ENCODE results near the gene IGIP. TPM values are rescaled to one million over a fixed set of nuclear protein-coding genes. Genes with fewer than 3 reads are reported as not detected.

Gene IGIP
- total RNA-seq, 1 donor from 2014 or later: 1.1 TPM

GRCh38 chr5:140143521-140144258, 18.0 kb downstream of the IGIP start:
- peaks cover 12% of the 10 kb centered on the region for H3K4me1 Mint-ChIP-seq
- no peak for TF ChIP-seq CTCF (conservative IDR thresholded peaks at IDR 0.05)
- no peaks in the 10 kb centered on the region for H3K9me3 Mint-ChIP-seq
- no peak for DNase-seq (ENCODE audit: low read depth, low spot score)
- no peaks in the 10 kb centered on the region for H3K36me3 Mint-ChIP-seq (ENCODE audit: low read depth)
- peak overlapping the region; percentile 79 for H3K4me3 Mint-ChIP-seq
- peaks cover 64% of the 10 kb centered on the region for H3K27me3 Mint-ChIP-seq (ENCODE audit: low read depth)
- H3K27ac Mint-ChIP-seq (ENCODE audit: unreplicated experiment): no peak overlapping the region

DNA sequence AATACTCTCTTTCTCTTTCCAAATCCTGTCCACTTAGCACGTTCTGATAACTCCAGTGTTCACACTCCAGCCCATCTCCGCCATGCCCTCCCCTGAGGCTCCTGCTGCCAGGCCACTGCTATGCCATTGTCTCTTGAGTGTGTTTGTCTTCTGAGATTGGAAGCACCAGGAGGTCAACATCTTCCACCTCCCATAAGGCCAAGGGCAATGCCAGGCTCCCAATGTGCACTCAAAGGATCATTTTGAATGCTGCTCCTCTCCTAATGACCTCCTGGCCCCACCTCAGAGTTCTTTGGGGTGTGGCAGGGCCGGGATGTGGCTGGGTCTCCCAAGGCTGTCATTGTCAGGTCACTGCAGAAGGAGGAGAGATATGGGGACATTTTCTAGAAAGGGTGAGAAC, 19.5 kb downstream of the IGIP start:
- Mint-ChIP-seq H3K4me3 (peak overlapping the region; percentile 45), H3K27ac (ENCODE audit: unreplicated experiment) (no peak overlapping the region), H3K27me3 (ENCODE audit: low read depth) (peaks cover 63% of the 10 kb centered on the region), H3K36me3 (ENCODE audit: low read depth) (no peaks in the 10 kb centered on the region), H3K4me1 (peaks cover 12% of the 10 kb centered on the region), H3K9me3 (no peaks in the 10 kb centered on the region)
- no peak for TF ChIP-seq CTCF (conservative IDR thresholded peaks at IDR 0.05)
- no peak for DNase-seq (ENCODE audit: low read depth, low spot score)

DNA sequence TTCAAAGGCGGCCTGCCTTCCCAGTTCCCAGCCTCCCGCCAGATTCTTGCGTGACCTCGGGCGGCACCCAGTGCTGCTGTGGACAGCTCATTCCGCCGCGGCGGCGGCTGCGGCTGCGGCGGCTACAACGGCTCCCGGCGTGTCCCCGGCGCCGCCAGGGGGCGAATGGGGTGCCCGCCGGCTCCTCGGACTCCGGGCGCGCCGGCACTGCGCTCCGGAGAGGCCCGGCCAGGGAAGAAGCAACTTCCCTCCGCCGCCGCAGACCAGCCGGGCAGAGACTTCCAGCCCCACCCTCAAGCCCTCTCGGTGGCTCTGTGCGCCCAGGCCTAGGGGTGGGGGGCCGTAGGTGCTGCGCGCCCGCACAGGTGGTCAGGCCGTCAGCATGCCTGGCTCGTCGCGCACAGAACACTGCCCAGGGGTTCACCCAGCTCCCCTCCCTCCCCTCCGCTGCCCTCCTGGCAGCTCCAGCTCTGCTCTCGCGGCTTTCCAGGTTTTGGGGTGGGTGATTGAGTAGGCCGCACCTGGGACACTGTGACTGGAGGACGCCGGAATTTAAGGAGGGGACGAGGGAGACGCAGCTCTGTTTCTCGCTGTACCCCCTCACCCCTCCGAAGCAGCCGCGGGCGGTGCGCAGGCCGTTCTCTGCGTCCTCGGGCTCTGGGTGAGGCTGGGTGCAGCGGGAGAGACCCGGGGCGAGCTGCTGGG, 20.2 kb downstream of the IGIP start:
- peak; percentile 77 for TF ChIP-seq CTCF (conservative IDR thresholded peaks at IDR 0.05)
- Mint-ChIP-seq H3K36me3 (ENCODE audit: low read depth) (no peaks in the 10 kb centered on the region), H3K4me1 (peaks cover 12% of the 10 kb centered on the region), H3K9me3 (no peaks in the 10 kb centered on the region), H3K27me3 (ENCODE audit: low read depth) (peaks cover 57% of the 10 kb centered on the region), H3K27ac (ENCODE audit: unreplicated experiment) (no peak overlapping the region), H3K4me3 (no peak overlapping the region)
- peak; percentile 69 for DNase-seq (ENCODE audit: low read depth, low spot score)

GRCh38 chr5:140146523-140146842, 20.7 kb downstream of the IGIP start:
- Mint-ChIP-seq H3K36me3 (ENCODE audit: low read depth) (no peaks in the 10 kb centered on the region), H3K27ac (ENCODE audit: unreplicated experiment) (no peak overlapping the region), H3K9me3 (no peaks in the 10 kb centered on the region), H3K4me1 (peaks cover 12% of the 10 kb centered on the region), H3K27me3 (ENCODE audit: low read depth) (peaks cover 53% of the 10 kb centered on the region), H3K4me3 (peak overlapping the region; percentile 38)
- DNase-seq (ENCODE audit: low read depth, low spot score): no peak
- TF ChIP-seq CTCF (conservative IDR thresholded peaks at IDR 0.05): no peak

GRCh38 chr5:140147460-140147859, 21.7 kb downstream of the IGIP start:
- Mint-ChIP-seq H3K27ac (ENCODE audit: unreplicated experiment) (no peak overlapping the region), H3K4me3 (no peak overlapping the region), H3K9me3 (no peaks in the 10 kb centered on the region), H3K36me3 (ENCODE audit: low read depth) (no peaks in the 10 kb centered on the region), H3K4me1 (peaks cover 18% of the 10 kb centered on the region), H3K27me3 (ENCODE audit: low read depth) (peaks cover 52% of the 10 kb centered on the region)
- no peak for DNase-seq (ENCODE audit: low read depth, low spot score)
- TF ChIP-seq CTCF (conservative IDR thresholded peaks at IDR 0.05): no peak
